22Rv1 (cell line): Measurements from ENCODE around the gene CD302.
"Not testable (repeated sequence)": the region's sequence is repeated elsewhere in the genome, so short reads cannot be mapped to it uniquely, and the experiment has no call there.

Experiments
- ZFX ChIP-seq: fragments of 450-650 bp; IDR thresholded peaks from 2 replicates; pipeline ENCODE4 v1.6.1; 2017; ENCODE audit warnings: antibody characterized with exemption, borderline replicate concordance
- TF ChIP-seq, protein P1 (sequence below): fragments of 450-650 bp; IDR thresholded peaks from 2 replicates; pipeline ENCODE4 v1.5.1; 2017; ENCODE audit warnings: mild to moderate bottlenecking

DNA sequence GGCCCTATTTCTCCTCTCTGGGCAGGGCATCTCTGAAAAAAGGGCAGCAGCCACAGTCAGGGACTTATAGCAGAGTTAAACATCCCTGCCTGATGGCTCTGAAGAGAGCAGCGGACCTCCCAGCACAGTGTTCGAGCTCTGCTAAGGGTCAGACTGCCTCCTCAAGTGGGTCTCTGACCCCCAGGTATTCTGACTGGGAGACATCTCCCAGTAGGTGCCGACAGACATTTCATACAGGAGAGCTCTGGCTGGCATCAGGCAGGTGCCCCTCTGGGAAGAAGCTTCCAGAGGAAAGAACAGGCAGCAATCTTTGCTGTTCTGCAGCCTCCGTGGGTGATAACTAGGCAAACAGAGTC, 24.4 kb upstream of the CD302 start:
- TF ChIP-seq, protein P1, sequence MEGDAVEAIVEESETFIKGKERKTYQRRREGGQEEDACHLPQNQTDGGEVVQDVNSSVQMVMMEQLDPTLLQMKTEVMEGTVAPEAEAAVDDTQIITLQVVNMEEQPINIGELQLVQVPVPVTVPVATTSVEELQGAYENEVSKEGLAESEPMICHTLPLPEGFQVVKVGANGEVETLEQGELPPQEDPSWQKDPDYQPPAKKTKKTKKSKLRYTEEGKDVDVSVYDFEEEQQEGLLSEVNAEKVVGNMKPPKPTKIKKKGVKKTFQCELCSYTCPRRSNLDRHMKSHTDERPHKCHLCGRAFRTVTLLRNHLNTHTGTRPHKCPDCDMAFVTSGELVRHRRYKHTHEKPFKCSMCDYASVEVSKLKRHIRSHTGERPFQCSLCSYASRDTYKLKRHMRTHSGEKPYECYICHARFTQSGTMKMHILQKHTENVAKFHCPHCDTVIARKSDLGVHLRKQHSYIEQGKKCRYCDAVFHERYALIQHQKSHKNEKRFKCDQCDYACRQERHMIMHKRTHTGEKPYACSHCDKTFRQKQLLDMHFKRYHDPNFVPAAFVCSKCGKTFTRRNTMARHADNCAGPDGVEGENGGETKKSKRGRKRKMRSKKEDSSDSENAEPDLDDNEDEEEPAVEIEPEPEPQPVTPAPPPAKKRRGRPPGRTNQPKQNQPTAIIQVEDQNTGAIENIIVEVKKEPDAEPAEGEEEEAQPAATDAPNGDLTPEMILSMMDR = not testable (repeated sequence)
- TF ChIP-seq ZFX = not testable (repeated sequence)
